ENCODE results near the gene DCAF4L1.

- no peak for TF ChIP-seq POLR2AphosphoS5 (IDR thresholded peaks at IDR 0.05; ENCODE audit: insufficient read depth in 1 of 2, low read depth in 1 of 2)
- no peak for TF ChIP-seq CTCF (IDR thresholded peaks at IDR 0.05)
Measured at GRCh38 chr4:41999321-41999720, 17.8 kb downstream of the DCAF4L1 start.

Data from vagina (tissue), 2 donors.